GDM1 (cell line): ENCODE measurements around the gene ADPRH.
"Not testable (repeated sequence)": the region's sequence is repeated elsewhere in the genome, so short reads cannot be mapped to it uniquely, and the experiment has no call there.

Source experiments
- DNase-seq: peaks from one replicate; lab custom pipeline; 2025; lab: John Stamatoyannopoulos, UW

ADPRH gene

DNA sequence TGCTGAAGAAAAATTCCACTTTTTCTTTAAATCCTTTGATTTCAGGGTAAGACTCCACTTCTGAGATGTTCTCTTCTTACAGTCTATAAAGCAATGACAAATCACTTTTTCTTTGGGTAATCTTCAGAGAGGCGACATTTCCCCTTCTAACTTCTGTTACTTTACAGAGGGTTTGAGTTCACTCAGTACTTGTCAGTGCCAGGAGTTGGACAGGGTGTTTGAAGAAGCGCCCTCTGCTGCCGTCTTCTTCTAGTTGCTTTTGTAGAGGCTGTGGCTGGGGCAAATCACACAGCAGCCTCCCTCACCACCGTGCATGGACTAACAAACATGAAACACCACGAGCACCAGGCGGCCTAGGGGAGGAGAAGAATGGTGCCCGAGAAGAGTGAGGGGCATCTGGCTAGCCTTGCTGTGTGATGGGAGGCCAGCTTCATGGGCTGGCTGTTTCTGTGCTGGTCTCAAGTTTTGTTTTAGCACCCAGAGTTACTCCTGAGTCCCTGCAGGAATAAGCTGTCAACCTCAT lies 19.8 kb upstream of the ADPRH start, which contains the start of gene CD80:
CD80 (minus strand) TSS at position 174 of the 523 bp plus-strand sequence. CDS start 1,886 bp downstream, outside the sequence.
- peak; percentile 52 for DNase-seq

DNA sequence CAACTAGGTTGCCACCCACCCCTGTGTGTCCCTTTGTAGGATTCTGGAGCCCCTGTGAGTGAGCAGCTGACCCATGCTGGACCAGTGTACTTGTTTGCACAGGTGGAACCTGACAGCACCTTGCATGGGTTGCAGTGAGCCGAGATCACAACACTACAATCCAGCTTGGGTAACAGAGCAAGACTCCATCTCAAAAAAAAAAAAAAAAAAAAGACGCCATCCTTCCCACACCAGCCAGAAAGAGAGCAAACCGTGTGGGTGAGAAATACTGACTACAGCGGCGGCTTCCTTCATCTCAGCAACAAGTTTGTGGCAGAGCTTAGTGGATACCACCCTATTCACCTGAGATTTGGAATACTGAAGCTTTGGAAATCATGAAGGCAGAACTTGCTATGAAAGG lies 19.1 kb upstream of the ADPRH start:
- DNase-seq, result no peak

- no peak for DNase-seq
These were observed 16.9 kb upstream of the ADPRH start for GRCh38 chr3:119562307-119562961.

DNA sequence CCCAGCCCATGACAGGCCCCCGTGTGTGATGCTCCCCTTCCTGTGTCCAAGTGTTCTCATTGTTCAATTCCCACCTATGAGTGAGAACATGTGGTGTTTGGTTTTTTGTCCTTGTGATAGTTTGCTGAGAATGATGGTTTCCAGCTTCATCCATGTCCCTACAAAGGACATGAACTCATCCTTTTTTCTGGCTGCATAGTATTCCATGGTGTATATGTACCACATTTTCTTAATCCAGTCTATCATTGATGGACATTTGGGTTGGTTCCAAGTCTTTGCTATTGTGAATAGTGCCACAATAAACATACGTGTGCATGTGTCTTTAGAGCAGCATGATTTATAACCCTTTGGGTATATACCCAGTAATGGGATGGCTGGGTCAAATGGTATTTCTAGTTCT lies 16.0 kb upstream of the ADPRH start:
- DNase-seq, result not testable (repeated sequence)

DNA sequence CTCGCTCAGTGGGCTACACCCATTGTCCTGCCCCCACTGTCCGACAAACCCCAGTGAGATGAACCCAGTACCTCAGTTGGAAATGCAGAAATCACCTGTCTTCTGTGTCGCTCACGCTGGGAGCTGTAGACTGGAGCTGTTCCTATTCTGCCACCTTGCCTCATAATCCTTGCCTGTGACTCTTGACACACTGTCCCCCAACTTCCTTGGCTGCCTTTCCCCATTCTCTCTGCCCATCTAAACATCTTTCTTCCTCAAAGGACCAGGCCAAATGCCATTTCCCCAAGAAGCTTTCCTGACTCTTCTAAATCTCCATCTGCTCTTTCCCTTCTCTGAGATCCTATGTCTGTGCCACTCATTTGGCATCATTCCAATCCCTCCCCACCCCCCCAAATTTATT lies 10.1 kb upstream of the ADPRH start:
- DNase-seq, result no peak

- DNase-seq, result no peak
These were observed 9.1 kb upstream of the ADPRH start for GRCh38 chr3:119570229-119570628.

- DNase-seq, result no peak
These were observed 8.1 kb upstream of the ADPRH start for GRCh38 chr3:119571230-119571629.

DNA sequence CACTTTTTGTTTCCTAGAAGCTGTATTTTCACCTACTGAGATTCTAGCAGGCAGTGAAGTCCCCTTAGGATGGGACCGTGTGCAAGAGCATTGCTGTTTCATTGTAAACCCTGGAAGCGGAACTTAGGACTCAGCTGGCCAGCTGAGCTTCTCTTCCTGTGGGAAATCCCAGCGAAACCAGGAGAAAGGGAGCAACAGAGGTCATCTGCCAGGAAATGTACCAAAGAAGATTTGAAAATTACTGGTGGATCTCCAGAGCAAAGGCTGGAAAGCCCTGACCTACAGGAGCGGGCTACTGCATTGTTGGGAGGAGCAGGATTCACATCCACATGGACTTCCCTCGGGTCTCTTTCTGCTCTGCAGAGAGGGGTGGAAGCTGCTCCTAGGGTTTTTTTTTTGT lies 7.6 kb upstream of the ADPRH start:
- no peak for DNase-seq

DNA sequence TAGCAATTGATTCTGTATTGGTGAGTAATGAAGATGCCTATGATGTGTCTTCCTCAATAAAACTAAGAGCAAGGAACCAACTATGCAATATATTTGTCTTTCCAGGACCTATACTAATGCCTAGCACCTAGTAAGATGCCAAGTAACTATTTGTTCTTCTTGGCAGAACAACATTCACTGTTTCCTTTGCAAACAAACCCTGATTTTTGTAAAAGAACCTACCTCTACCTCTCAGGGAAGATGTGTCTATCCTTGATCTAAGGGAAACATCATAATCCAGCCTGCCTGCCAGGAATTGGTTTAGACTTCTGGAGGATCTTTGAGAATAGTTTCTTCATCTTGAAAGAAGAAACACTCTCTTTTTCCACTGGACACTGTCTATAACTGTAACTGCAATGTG lies 3.8 kb upstream of the ADPRH start:
- DNase-seq, result no peak

GRCh38 chr3:119580067-119580760 lies 922 bp downstream of the ADPRH start:
- no peak for DNase-seq

GRCh38 chr3:119582178-119582577 lies 2.9 kb downstream of the ADPRH start:
- DNase-seq, result no peak

DNA sequence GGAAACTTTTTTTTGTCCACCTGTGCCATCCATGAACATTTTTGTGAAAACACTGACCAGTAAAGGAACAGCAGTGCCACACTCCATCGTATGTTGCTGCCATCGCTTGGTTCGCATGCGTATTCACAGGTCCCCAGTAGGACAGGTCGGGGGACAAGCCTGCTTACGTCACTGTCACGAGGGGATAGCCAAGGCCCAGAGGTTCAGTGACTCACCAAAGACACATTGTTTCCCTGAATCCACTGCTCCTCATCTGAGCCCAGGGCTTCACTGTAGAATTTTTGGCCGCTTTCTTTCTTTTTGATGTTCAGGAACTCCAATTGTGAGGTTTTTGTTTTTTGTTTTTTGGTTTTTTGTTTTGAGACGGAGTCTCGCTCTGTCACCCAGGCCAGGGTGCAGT lies 5.9 kb downstream of the ADPRH start:
- DNase-seq, result no peak

- DNase-seq, result no peak
These were observed 6.7 kb downstream of the ADPRH start for GRCh38 chr3:119585856-119586570.

DNA sequence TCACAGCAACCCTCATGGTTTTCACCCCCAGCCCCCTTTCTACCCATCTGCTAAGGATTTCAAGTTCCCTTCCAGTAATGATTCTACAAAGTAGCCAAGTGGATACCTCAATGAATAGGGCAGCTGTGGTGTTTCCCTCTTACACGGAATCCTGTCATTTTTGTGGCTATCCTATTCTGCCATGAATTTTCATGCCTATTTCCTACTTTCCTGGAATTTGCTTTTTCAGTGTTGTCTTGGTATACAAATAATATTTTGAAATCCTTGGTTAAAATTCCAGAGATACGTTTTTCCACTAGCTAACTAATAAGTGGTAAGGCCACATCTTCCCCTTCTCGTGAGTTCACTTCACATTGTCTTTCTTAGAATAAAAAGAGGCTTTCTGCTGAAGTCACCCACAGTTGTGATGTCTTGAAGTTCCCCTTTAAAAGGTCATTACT lies 7.5 kb downstream of the ADPRH start:
- DNase-seq, result no peak

- no peak for DNase-seq
These were observed 8.8 kb downstream of the ADPRH start for GRCh38 chr3:119588112-119588511.

DNA sequence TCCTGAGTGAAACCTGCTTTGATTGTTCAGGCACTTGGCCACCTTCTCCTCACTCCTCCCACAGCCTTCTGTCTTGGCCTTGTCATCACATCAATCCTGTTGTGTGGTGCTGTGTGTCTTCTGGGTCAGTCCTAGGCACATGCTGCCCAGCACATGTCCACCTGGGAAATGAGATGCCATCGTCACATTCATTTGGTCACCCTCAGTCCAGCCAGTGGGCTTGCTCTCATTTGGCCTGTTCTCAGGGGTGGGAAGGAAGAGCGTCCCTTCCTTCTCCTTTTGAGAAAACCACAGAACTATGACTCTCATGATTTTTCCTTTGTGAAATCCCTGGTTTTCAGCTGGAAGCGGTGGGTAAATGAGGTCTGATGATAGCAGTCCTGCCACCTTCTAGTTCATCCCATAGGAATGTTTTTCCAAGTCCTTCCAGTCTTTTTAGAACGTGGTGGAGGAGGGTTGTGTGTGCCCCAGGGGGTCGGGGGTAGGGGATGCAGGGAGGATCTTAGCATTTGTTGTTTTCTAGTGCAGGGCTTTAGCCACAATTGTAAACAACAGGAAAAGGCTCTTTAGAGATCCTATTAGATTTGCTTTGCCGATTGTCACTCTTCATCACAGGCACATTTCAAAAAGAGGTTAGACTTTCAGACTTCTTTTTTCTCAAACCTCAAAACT lies 9.9 kb downstream of the ADPRH start:
- no peak for DNase-seq

DNA sequence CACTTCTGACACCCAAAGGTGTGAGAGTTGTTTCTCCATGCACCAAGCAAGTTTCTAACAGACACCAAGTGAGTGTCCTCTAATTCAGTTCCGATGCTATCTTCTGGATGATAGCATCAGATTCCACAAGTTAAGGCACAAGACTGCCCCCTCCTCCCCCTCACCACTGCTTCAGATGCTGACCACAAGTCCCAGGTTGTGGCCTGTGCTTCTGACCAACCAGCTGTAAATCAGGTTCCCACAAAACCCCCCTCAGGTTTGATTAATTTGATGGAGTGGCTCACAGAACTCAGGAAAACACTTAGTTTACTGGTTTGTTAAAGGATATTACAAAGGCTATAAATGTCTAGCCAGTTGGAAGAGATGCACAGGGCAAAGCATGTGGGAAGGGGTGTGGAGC lies 11.4 kb downstream of the ADPRH start:
- no peak for DNase-seq

DNA sequence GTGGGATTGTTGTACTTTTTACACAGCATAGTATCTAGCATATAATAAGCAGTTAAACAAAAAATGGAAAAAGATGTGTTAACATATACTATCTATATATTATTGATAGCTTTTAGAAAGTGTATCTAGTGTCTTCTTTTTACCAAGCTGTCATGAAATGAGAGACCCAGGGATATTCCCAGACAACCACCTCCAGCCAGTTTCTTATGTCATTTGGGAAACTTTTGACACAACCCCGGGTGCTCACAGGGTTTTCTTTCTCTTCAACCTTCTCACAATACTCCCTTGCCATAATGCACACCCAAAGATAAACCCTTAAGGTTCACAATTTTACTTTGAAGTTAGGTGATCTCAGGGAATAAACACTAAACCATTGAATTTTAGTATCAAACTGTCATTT lies 13.6 kb downstream of the ADPRH start:
- no peak for DNase-seq

GRCh38 chr3:119594066-119594465 lies 14.8 kb downstream of the ADPRH start:
- no peak for DNase-seq

- DNase-seq, result not testable (repeated sequence)
These were observed 15.6 kb downstream of the ADPRH start for GRCh38 chr3:119594929-119595328.

DNA sequence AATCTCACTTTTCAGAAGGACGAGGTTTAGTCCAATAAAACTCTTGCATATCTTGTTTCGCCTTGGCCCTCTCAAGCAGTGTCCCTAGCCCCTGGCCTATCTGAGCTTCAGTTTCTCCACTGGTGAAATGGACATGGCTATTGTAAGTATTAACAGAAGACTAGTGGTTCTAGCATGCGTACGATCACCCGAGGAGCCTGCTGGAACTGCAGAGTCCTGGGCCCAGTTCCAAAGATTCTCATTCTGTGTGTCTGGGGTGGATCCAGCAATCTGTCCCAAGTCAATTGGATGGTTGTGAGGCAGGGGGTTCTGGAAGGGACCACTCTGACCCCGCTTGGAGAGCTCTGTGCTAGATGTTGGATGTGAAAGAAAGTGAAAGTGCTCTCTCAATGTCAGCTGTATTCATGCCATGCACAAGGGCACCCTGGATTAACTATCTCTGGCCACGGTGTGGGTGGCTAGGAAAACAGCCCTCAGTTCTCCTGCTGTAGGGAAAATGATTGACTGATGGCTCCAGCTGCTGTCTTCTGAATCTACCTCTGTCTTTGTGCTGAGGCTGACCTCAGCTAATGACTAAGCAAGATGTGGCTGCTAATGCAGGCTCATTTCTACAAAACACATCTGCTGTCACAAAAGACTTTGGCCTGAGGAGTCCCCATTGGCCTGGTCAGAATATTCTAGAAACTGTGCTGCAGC lies 16.5 kb downstream of the ADPRH start:
- no peak for DNase-seq

- no peak for DNase-seq
These were observed 17.1 kb downstream of the ADPRH start for GRCh38 chr3:119596398-119596797.
